SK-N-SH (cell line): ENCODE measurements around the gene C16orf54.

Experiments used
- CHD2 ChIP-seq: fragments of 150-350 bp; IDR thresholded peaks from 2 replicates; pipeline ENCODE4 v1.6.1; 2018; ENCODE audit warnings: low read length; ENCODE audit not compliant: partially characterized antibody
- EZH2phosphoT487 ChIP-seq: fragments of 200-600 bp; sonication (generic); IDR thresholded peaks from 2 replicates; pipeline ENCODE4 v1.6.1; 2017; ENCODE audit warnings: low read depth, mixed run types, mild to moderate bottlenecking, antibody characterized with exemption, moderate library complexity, borderline replicate concordance
- JUND ChIP-seq: IDR thresholded peaks from 2 replicates; pipeline ENCODE4 v1.4.0; 2012
- NFIC ChIP-seq: IDR thresholded peaks from 2 replicates; pipeline ENCODE4 v1.4.0; 2012; ENCODE audit warnings: borderline replicate concordance
- NRF1 ChIP-seq: IDR thresholded peaks from 2 replicates; pipeline ENCODE4 v1.6.1; 2012; ENCODE audit warnings: low read depth, mild to moderate bottlenecking, low read length
- POLR2AphosphoS5 ChIP-seq: IDR thresholded peaks from 2 replicates; pipeline ENCODE4 v1.6.1; 2012; ENCODE audit warnings: low read depth, low read length
- RAD21 ChIP-seq: IDR thresholded peaks from 2 replicates; pipeline ENCODE4 v1.6.1; 2012; ENCODE audit warnings: mild to moderate bottlenecking, low read length
- RCOR1 ChIP-seq: fragments of 150-350 bp; IDR thresholded peaks from 2 replicates; pipeline ENCODE4 v1.6.1; 2017; ENCODE audit warnings: antibody characterized with exemption, low read length
- RXRA ChIP-seq: IDR thresholded peaks from 2 replicates; pipeline ENCODE4 v1.4.0; 2012; ENCODE audit warnings: low read depth, mild to moderate bottlenecking, borderline replicate concordance
- YY1 ChIP-seq: IDR thresholded peaks from 2 replicates; pipeline ENCODE4 v1.4.0; 2012; ENCODE audit warnings: low read depth, mild to moderate bottlenecking
- TF ChIP-seq, protein P1 (sequence below): fragments of 200-600 bp; sonication (generic); IDR thresholded peaks from 2 replicates; pipeline ENCODE4 v1.6.1; 2017; ENCODE audit warnings: antibody characterized with exemption, mild to moderate bottlenecking, moderate library complexity
- TF ChIP-seq, protein P2 (sequence below): IDR thresholded peaks from 2 replicates; pipeline ENCODE4 v1.4.0; 2012; ENCODE audit warnings: low read depth
- TF ChIP-seq, protein P3 (sequence below): fragments of 150-350 bp; IDR thresholded peaks from 2 replicates; pipeline ENCODE4 v1.6.1; 2017; ENCODE audit warnings: antibody characterized with exemption, low read length, low read depth, borderline replicate concordance

DNA sequence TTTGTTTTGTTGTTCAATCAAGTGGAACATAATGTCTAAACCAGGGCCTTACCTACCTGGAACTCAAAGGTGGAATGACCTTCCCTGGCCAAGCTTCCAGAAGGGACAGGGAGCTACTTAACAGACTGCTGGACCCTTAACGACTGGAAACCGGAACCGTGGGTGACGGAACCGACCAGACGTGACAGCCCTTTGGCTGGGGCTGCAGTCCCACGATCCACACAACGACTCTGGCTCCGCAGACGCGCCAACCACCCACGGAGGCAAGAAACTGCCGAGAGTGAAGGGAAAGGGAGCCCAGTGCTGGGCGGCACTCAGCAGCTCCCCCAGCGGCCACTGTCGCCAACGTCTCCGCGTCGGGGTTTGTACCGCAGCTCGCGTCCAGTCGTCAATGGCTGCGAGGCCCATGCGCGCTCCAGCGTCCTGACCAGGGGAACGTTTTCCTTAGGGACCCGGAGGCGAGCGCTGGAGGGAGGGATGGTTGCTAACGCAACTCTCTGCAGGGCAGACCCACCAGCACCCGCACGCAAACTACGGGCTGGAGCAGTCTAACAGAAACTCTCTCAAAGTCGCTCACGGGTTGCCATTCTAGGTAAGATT, 39.2 kb upstream of the C16orf54 start:
- TF ChIP-seq RXRA (no peak), RAD21 (no peak), NFIC (no peak), NRF1 (no peak), YY1 (no peak), CHD2 (no peak), POLR2AphosphoS5 (no peak), JUND (no peak), RCOR1 (no peak), EZH2phosphoT487 (no peak)
- TF ChIP-seq, protein P1, sequence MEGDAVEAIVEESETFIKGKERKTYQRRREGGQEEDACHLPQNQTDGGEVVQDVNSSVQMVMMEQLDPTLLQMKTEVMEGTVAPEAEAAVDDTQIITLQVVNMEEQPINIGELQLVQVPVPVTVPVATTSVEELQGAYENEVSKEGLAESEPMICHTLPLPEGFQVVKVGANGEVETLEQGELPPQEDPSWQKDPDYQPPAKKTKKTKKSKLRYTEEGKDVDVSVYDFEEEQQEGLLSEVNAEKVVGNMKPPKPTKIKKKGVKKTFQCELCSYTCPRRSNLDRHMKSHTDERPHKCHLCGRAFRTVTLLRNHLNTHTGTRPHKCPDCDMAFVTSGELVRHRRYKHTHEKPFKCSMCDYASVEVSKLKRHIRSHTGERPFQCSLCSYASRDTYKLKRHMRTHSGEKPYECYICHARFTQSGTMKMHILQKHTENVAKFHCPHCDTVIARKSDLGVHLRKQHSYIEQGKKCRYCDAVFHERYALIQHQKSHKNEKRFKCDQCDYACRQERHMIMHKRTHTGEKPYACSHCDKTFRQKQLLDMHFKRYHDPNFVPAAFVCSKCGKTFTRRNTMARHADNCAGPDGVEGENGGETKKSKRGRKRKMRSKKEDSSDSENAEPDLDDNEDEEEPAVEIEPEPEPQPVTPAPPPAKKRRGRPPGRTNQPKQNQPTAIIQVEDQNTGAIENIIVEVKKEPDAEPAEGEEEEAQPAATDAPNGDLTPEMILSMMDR, result no peak
- TF ChIP-seq, protein P2, sequence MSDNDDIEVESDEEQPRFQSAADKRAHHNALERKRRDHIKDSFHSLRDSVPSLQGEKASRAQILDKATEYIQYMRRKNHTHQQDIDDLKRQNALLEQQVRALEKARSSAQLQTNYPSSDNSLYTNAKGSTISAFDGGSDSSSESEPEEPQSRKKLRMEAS, result no peak
- TF ChIP-seq, protein P3, sequence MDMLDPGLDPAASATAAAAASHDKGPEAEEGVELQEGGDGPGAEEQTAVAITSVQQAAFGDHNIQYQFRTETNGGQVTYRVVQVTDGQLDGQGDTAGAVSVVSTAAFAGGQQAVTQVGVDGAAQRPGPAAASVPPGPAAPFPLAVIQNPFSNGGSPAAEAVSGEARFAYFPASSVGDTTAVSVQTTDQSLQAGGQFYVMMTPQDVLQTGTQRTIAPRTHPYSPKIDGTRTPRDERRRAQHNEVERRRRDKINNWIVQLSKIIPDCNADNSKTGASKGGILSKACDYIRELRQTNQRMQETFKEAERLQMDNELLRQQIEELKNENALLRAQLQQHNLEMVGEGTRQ, result no peak
